ENCODE results near the gene HDC.
A peak's percentile ranks its signal among the peaks of the same experiment; 100 is the strongest.

Gene HDC

GRCh38 chr15:50256188-50257041, 9.1 kb downstream of the HDC start:
- no peak for DNase-seq (ENCODE audit: low spot score)

DNA sequence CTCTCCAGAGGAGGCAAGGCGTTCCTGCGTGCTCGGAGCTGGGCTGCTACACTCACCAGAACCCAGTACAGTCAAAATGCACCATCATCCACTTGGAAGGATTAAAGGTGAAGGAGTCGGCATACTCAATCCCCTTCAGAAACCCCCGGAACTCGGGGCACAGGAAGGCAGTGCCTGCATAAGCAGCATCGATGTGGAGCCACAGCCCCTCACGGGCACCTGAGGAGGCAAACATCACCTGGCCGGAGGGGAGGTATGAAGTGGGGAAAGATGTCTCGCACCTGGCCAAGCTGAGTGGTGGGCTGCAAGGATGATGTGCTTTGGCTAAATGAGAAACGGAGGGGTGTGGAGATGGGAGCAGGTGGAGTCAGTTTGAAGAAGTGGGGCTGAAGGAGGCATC, 13.0 kb downstream of the HDC start:
- DNase-seq (ENCODE audit: low spot score), result no peak

DNA sequence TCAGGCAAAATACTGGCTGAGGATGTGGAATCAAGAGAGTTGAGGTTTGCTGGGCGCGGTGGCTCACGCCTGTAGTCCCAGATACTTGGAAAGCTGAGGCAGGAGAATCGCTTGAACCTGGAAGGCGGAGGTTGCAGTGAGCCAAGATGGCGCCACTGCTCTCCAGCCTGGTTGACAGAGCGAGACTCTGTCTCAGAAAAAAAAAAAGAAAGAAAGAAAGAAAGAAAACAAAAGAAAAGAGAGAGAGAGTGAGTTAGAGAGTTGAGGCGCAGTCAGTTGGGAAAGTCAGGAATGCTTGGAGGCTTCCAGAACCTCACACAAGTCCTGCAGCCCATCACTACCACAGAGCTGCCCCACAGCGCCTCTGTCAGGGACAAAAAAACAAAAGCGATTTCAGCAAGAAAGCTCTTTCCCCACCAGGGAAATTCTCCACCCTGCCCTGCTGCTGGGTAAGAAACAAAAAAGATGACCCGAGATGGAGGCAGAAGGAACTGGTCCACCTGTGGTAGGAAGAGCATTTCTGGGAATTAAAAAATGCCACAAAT, 13.8 kb downstream of the HDC start:
- DNase-seq (ENCODE audit: low spot score), result no peak

- DNase-seq (ENCODE audit: low spot score), result no peak
Observed at GRCh38 chr15:50250760-50251394, 14.6 kb downstream of the HDC start.

DNA sequence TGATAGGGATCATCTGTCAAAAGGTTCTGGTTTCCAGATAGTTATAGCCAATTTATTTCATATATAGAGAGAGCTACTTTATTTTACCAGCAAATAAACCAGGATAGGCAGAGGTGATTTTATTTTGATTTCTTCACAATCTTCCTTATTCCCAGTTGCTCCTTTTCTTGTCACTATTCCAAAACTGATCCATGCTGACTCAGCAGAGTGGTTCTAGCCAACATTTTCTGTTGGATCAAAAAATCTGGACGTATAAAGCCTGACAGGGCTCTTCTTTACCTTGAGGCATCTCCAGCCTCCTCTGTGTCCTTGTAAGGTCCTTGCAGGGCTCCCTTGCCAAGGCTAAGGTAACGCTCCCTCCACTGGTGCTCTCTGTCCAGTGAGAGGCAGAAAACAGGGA, 15.8 kb downstream of the HDC start:
- DNase-seq (ENCODE audit: low spot score), result no peak

- no peak for DNase-seq (ENCODE audit: low spot score)
Observed at GRCh38 chr15:50248994-50249582, 16.4 kb downstream of the HDC start.

DNA sequence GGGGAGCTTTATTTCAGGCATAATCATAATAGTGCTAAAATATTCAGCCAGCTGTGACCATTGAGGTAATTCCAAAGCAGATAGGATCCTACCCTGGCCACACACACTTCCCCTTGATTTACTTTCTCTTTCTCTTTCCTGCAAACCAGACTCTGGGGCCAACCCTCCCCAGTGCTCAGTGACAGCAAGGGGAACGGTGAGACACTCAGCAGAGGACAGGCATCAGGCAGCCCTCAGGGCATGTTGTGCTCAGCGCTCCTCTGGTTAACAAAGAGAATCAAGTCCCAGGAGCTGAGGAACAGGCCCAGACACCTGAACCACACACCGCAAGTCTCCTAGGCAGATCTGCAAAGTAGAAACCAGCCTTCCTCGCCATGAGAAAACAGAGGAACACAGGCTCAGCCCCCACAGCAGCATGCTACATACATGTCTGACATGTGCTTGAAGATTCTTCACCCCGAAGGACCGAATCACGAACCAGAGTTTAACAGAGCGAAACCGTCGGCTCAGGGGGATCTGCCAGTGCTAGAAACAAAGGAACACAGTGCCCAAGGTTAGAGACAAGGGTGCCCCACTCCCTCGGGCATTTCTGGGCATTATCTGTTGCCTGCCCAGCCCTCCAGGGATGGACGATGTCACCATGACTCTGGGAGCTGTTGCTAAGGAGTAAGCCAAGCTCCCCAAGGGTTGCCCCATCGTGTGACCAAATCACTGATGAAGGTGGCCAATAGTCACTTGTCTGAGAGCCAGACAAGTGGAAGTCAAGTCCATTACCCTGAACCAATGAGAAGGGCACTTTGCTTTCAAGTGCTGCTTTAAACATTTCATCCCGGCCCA, 17.5 kb downstream of the HDC start:
- no peak for DNase-seq (ENCODE audit: low spot score)

DNA sequence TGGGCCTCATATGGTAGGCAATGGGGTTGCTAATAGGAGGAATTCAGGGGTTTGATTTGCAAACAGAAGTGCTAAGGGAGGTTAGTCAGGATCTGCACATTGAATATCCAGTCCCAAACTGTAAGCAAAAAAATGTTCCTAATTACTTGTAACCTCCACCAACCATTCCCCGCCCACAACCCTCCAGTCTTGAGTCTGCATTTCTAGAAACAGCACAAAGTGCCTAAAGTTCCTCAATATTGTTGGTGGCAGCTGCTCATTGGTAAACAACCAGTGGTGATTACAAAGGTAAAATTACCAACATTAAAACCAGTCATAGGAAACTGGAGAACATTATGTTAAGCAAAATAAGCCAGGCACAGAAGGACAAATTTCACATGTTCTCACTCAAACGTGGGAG, 18.9 kb downstream of the HDC start:
- no peak for DNase-seq (ENCODE audit: low spot score)

GRCh38 chr15:50244959-50245624, 20.4 kb downstream of the HDC start:
- DNase-seq (ENCODE audit: low spot score), result no peak

- DNase-seq (ENCODE audit: low spot score), result no peak
Observed at GRCh38 chr15:50244153-50244552, 21.4 kb downstream of the HDC start.

DNA sequence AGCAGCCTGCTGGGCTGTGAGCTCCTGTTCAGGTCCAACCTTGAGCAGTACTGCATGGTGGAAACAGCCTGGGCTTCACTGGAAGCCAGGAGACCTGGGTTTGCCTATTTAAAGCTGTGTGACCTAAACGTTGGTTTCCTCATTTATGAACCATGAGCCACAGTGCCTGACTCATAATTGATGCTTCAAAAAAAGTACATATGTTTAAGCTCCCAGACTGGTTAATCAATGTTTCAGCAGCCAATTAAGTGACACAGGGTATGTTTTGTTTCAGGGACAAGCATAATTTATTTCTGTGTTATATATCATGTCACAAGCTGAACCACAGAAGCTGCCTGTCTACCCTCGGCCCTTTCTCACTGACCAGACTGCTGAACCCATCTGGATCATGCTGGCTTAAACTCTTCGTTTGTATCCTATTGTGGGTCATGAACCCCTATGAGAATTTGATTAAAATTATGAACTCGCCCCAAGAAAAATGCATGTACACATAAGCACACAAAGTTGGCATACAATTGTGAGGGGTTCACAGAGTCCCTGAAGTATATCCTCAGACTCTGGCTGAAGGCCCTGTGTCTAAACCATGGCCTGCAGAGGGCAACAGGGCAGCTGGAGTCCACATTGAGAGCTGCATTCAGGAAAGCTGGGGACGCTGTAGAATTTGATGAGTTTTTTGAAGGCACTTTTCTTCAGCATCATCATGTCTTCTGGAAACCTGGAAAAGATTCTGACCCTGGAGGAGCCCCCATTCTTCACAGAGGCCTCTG, 23.7 kb downstream of the HDC start:
- DNase-seq (ENCODE audit: low spot score), result no peak

GRCh38 chr15:50238255-50238654, 27.3 kb downstream of the HDC start:
- DNase-seq (ENCODE audit: low spot score), result peak; percentile 12

DNA sequence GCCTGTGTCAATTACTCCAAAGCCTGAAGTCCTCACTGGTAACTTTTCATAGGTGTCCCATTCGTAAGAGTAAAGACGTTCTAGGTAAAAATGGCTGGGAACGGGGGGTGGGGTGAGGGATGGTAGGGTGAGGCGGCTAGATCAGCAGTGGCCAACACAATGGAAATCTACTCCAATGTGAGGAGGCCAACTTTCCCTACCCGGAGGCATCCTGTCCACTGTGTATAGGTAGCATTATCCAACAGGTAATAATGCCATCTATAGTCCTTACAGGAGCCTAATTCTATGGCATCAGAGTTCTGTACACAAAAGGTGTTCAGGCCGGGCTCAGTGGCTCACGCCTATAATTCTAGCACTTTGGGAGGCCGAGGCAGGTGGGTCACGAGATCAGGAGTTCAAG, 29.1 kb downstream of the HDC start:
- DNase-seq (ENCODE audit: low spot score), result no peak

- DNase-seq (ENCODE audit: low spot score), result no peak
Observed at GRCh38 chr15:50235794-50236193, 29.7 kb downstream of the HDC start.

- DNase-seq (ENCODE audit: low spot score), result no peak
Observed at GRCh38 chr15:50234764-50235163, 30.8 kb downstream of the HDC start.

DNA sequence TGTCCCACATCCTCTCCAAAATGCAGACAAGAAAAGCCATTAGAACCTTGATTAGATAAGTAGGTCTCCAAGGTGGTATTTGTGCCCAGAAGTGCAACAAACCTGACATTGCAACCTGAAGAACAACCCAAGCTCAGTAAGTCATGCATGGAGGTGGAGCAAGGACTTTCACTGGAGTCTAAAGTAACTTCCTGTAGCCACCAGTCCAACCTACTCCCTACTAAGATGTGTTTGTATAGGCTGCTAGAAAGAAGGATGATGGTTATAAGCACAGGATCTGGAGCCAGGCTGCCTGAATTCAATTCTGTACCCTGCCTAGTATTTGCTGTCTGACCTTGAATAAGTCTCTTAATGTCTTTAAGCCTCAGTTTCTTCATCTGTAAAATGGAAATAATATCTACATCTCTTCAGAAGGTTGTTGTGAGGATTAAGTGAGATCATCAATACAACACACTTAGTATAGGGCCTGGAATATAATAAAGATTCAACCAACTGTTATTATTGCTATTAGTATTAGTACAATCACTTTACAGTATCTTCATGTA, 32.3 kb downstream of the HDC start:
- no peak for DNase-seq (ENCODE audit: low spot score)

DNA sequence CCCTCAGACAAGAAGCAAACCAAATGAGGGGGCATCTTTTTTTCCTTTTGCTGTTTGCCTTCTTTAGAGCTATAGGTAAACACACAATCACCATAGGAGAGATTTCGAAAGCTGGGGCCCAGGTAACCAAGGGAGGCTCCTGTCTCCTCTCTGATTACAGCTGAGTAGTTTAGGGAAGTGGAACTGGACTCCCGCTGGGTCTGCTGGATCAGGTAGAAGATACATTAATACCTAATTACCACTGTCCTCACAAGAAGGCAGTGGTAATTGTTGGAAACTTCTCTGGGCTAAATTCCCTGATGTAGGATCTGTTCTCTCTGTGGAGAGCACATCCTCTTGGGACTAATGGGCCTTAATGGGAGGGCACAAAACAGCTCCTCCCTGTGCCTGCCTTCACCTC, 32.7 kb downstream of the HDC start:
- DNase-seq (ENCODE audit: low spot score), result no peak

GRCh38 chr15:50231761-50232160, 33.8 kb downstream of the HDC start:
- DNase-seq (ENCODE audit: low spot score), result no peak

DNA sequence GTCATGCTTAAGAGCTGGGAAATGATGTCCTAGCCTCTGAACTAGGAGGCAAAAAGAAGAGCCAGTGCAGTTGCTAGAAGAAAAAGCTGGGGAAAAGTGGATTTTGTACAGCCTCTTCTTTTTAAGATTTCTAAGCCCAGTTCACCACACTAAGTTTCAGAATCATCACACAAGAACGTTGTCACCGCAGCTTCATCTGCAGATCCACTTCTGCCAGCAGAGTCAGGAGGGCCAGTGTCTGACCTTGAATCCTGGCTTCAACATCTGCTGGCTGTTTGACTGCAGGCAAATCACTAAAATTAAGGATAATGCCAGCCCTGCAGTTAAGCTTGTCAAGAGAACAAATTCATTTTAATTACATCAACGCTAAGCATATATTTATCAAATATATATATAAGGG, 36.2 kb downstream of the HDC start:
- DNase-seq (ENCODE audit: low spot score), result no peak

- DNase-seq (ENCODE audit: low spot score), result no peak
Observed at GRCh38 chr15:50228866-50229265, 36.7 kb downstream of the HDC start.

DNA sequence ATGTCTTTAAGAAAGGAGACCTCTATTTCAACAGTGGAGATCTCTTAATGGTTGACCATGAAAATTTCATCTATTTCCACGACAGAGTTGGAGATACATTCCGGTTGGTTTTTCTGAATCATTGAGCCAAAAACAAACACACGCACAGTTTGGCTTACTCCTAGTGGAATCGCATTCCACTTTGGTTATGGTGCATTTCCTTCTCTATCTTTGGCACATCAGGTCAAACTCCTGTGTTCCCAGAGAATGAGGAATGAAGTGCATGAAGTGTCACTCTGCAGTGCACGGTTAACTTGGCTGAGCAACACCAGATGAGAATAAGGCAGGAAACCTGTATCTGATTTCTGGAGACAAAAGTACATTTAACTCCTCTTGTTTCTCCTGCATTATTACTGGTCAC, 38.5 kb downstream of the HDC start:
- no peak for DNase-seq (ENCODE audit: low spot score)

Data from ecto neural progenitor cell (in vitro differentiated cells).